ENCODE measurements around the gene ANTXR1.
"Not testable (repeated sequence)": the region's sequence is repeated elsewhere in the genome, so short reads cannot be mapped to it uniquely, and the experiment has no call there.

The ANTXR1 gene

DNA sequence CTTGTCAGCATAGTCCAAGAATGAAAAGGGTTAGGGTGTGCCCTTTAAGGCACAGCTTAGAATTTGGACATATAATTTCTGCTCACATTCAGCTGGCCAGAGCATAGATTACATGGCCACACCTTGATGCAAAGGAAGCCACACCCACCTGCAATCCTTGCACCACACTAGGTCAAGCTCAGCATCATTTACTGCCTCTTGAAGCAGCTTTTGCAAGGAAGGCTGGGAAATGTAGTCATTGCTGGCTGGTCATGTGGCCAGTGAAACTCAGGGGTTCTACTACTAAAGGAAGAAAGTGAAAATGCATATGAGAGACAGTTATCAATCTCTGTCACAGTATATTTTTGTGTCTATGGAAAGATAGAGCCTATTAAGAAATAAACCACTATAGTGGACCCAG lies 214.7 kb downstream of the ANTXR1 start:
- no peaks in the 10 kb centered on the region for H3K36me3 ChIP-seq
- peaks cover 4% of the 10 kb centered on the region for H3K9me3 ChIP-seq (ENCODE audit: severe bottlenecking)
- no peak for DNase-seq
- H3K27me3 ChIP-seq (ENCODE audit: insufficient read depth, low read depth, severe bottlenecking) = no peaks in the 10 kb centered on the region
- H3K27ac ChIP-seq = no peak overlapping the region
- no peak overlapping the region for H3K4me3 ChIP-seq (ENCODE audit: low read depth, low read length)
- TF ChIP-seq CTCF (IDR thresholded peaks at IDR 0.05; ENCODE audit: low read depth, low read length) = no peak

GRCh38 chr2:69230946-69231345 lies 218.0 kb downstream of the ANTXR1 start:
- not testable (repeated sequence) for H3K4me3 ChIP-seq (ENCODE audit: low read depth, low read length); H3K27ac ChIP-seq; H3K27me3 ChIP-seq (ENCODE audit: insufficient read depth, low read depth, severe bottlenecking); H3K9me3 ChIP-seq (ENCODE audit: severe bottlenecking); H3K36me3 ChIP-seq; DNase-seq

- H3K9me3 ChIP-seq (ENCODE audit: severe bottlenecking) = peaks cover 4% of the 10 kb centered on the region
- H3K27ac ChIP-seq = no peak overlapping the region
- H3K4me3 ChIP-seq (ENCODE audit: low read depth, low read length) = no peak overlapping the region
- no peaks in the 10 kb centered on the region for H3K36me3 ChIP-seq
- no peaks in the 10 kb centered on the region for H3K27me3 ChIP-seq (ENCODE audit: insufficient read depth, low read depth, severe bottlenecking)
- TF ChIP-seq CTCF (IDR thresholded peaks at IDR 0.05; ENCODE audit: low read depth, low read length) = no peak
- DNase-seq = no peak
These were observed 218.8 kb downstream of the ANTXR1 start for GRCh38 chr2:69231612-69232277.

GRCh38 chr2:69235835-69236234 lies 222.9 kb downstream of the ANTXR1 start:
- H3K4me3 ChIP-seq (ENCODE audit: low read depth, low read length); DNase-seq; H3K27me3 ChIP-seq (ENCODE audit: insufficient read depth, low read depth, severe bottlenecking); H3K9me3 ChIP-seq (ENCODE audit: severe bottlenecking); H3K36me3 ChIP-seq; H3K27ac ChIP-seq: not testable (repeated sequence)

- H3K9me3 ChIP-seq (ENCODE audit: severe bottlenecking) = no peaks in the 10 kb centered on the region
These were observed 224.2 kb downstream of the ANTXR1 start for GRCh38 chr2:69237070-69237670.

DNA sequence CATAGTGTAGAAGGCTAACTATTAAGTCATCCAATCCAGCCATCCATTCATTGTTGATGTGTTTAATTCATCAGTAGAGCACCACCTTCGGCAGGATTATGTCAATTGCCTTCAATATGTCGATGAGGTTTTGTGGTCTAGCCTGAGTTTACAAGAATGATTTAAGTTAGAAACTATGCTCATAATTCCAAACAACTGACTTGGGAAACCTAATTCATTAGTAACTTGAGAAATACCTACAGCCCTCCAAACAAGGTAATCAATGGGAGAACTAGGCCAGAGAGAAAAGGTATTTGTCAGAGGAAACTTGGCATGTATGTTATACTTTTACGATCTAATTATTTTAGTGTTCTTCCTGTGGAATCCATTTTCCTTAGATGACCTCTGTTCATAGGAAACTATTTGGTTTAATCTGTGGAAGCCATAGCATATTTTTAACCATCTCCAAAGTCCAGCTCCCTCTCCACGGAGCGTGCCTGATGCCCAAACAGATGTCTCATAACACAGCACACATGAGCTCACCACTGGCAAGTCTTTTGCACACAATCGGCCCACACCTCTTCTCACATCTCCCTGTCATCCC lies 225.6 kb downstream of the ANTXR1 start:
- H3K27me3 ChIP-seq (ENCODE audit: insufficient read depth, low read depth, severe bottlenecking) = no peaks in the 10 kb centered on the region
- no peak for DNase-seq
- H3K9me3 ChIP-seq (ENCODE audit: severe bottlenecking) = no peaks in the 10 kb centered on the region
- H3K36me3 ChIP-seq = no peaks in the 10 kb centered on the region
- no peak overlapping the region for H3K27ac ChIP-seq
- no peak for TF ChIP-seq CTCF (IDR thresholded peaks at IDR 0.05; ENCODE audit: low read depth, low read length)
- H3K4me3 ChIP-seq (ENCODE audit: low read depth, low read length) = no peak overlapping the region

More at GRCh38 chr2:69237070-69237670, 224.2 kb downstream of the ANTXR1 start:
- H3K36me3 ChIP-seq = no peaks in the 10 kb centered on the region
- no peak for DNase-seq
- no peak for TF ChIP-seq CTCF (IDR thresholded peaks at IDR 0.05; ENCODE audit: low read depth, low read length)
- H3K4me3 ChIP-seq (ENCODE audit: low read depth, low read length) = no peak overlapping the region
- H3K27ac ChIP-seq = no peak overlapping the region
- H3K27me3 ChIP-seq (ENCODE audit: insufficient read depth, low read depth, severe bottlenecking) = no peaks in the 10 kb centered on the region
